Measurements from ENCODE around the gene ZNF148.
A peak's percentile ranks its signal among the peaks of the same experiment; 100 is the strongest.

Gene ZNF148

DNA sequence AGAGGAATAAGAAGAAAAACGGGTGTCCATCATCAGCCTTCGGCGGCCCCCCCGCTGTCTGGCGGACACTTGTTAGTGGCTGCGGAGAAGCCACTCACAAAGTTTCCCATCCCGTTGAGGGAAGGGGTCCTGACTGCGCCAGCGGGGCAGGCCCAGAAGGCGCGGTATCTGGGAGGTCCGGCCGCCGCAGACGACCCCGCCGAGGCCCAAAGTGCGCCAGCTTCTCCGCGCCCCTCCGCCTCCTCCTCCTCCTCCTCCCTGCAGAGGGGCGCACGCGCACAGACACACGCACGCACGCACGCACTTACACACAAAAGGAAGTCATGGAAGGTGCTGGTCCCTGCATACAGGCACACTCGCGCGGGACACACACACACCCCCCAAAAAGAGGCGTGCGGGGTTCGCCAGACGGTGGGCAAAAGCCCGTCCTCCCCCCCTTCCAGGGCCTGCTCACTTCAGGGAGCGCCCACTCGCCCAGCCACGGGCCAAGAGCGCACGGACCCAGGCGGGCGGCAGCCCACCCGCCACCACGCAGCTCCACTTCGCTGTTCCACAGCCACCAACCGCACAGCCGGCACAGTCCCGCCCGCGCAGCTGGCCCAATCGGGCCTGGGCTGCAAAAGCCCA is 18.0 kb downstream of the ZNF148 start:
- TF ChIP-seq ZFX (IDR thresholded peaks at IDR 0.05) = no peak
- TF ChIP-seq, protein P1, sequence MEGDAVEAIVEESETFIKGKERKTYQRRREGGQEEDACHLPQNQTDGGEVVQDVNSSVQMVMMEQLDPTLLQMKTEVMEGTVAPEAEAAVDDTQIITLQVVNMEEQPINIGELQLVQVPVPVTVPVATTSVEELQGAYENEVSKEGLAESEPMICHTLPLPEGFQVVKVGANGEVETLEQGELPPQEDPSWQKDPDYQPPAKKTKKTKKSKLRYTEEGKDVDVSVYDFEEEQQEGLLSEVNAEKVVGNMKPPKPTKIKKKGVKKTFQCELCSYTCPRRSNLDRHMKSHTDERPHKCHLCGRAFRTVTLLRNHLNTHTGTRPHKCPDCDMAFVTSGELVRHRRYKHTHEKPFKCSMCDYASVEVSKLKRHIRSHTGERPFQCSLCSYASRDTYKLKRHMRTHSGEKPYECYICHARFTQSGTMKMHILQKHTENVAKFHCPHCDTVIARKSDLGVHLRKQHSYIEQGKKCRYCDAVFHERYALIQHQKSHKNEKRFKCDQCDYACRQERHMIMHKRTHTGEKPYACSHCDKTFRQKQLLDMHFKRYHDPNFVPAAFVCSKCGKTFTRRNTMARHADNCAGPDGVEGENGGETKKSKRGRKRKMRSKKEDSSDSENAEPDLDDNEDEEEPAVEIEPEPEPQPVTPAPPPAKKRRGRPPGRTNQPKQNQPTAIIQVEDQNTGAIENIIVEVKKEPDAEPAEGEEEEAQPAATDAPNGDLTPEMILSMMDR (conservative IDR thresholded peaks at IDR 0.05) = no peak
- H3K27ac ChIP-seq = peak overlapping the region; percentile 67

DNA sequence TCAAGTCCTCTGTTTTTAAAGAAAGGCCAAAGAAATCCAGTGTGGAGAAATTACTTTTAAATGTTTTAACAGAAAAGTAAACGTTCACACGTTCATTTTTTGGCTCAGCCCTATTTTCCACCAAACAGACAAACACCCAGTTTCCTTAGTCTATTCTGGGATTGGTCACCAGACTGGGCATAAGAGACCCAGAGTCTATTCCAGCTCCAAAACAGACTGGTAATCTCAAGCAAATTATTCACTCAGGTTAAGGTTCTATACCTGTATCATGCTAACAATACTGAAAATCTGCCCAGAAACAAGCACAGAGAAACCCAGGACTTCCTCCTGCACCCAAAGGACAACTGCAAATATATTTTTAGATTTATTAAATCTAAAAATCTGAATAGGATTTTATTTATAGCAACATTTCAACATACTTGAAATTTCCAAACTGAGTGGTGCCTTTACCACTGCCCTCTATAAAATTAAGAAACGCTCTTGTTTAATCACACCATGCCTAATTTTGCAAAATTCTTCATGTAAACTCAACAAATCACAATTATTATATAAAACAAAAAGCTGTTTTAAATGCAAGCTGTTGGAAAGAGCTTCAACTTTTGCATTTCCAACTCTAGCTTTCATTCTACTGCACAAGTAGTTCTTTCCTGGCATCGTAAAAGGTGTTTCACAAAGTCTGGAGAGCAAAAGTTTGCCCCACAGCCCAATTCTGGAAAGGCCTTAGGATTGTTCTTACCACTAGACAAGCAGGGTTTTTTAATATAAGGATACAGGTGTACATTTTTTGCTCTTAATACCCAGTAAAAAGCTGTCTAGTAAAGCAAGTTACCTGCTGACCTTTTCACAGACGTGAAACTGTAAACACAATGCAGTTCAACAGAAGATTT is 18.7 kb downstream of the ZNF148 start:
- TF ChIP-seq, protein P1 (conservative IDR thresholded peaks at IDR 0.05) = no peak
- no peak for TF ChIP-seq ZFX (IDR thresholded peaks at IDR 0.05)
- peak overlapping the region; percentile 67 for H3K27ac ChIP-seq

DNA sequence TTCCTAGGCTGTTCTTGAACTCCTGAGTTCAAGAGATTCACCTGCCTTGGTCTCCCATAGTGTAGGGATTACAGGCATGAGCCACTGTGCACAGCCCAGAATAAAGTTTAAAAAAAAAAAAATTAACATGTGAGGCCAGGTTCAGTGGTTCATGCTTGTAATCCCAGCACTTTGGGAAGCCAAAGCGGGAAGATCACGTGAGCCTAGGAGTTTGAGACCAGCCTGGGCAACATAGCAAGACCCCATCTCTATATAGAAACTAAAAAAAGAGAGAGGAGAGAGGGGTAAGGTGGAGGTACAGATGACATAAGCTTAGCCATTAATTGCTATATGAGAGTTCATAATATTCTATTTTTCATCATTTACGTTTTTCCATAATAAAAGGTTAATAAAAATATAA is 21.5 kb downstream of the ZNF148 start:
- no peak overlapping the region for H3K27ac ChIP-seq
- TF ChIP-seq, protein P1 (conservative IDR thresholded peaks at IDR 0.05) = no peak
- TF ChIP-seq ZFX (IDR thresholded peaks at IDR 0.05) = no peak

DNA sequence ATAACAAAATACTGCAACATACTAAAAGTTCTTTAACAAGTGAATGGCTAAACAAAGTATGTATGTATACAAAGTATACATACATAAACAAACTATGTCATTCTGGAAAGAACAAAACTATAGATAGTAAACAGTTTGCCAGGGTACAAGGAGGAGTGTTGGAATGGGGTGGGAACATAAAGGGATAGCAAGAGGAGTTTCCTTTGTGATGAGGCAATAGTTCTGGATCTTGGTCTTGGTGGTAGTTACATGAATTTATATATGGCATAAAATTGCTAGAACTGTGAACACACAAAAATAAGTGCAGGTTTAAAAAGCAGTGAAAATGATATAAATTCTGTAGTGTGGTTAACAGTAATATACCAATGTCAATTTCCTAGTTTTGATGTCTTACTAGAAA is 22.0 kb downstream of the ZNF148 start:
- no peak overlapping the region for H3K27ac ChIP-seq
- TF ChIP-seq, protein P1 (conservative IDR thresholded peaks at IDR 0.05) = no peak
- no peak for TF ChIP-seq ZFX (IDR thresholded peaks at IDR 0.05)

DNA sequence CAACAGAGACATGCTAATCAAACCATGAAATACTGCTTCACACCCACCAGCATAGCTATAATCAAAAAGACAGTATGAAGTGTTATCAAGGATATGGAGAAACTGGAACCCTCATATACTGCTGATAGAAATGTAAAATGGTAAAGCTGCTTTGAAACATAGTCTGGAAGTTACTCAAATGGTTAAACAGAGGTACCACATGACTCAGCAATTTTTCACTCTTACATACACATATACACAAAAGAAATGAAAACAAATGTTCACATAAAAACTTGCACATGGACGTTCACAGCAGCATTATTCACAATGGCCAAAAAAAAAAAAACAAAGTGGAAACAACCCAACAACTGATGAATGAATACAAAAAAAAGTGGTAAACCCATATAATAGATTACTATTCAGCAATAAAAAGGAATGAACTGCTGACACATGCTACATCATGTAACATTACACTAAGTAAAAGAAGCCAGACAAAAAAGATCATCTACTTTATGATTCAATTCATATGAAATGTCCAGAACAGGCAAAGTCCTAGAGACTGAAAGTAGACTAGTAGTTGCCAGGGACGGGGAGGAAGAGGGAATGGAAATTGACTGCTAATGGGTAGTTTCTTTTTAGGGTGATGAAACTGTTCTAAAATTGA is 23.2 kb downstream of the ZNF148 start:
- TF ChIP-seq ZFX (IDR thresholded peaks at IDR 0.05) = no peak
- TF ChIP-seq, protein P1 (conservative IDR thresholded peaks at IDR 0.05) = no peak
- no peak overlapping the region for H3K27ac ChIP-seq

DNA sequence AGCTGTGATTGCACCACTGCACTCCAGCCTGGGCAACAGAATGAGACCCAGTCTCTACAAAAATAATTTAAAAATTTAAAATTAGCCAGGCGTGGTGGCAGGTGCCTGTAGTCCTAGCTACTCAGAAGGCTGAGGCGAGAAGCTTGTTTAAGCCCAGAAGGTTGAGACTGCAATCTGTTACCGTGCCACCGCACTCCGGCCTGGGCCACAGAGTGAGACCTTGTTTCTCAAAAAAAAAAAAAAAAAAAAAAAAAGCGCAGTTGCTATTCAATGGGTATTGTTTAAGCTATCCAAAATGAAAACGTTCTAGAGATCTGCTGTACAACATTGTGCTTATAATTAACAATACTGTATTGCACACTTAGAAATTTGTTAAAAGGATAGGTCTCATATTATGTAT is 24.0 kb downstream of the ZNF148 start:
- peak overlapping the region; percentile 1; the same call in 1 of the 2 replicates for H3K27ac ChIP-seq
- TF ChIP-seq, protein P1 (conservative IDR thresholded peaks at IDR 0.05) = no peak
- no peak for TF ChIP-seq ZFX (IDR thresholded peaks at IDR 0.05)

DNA sequence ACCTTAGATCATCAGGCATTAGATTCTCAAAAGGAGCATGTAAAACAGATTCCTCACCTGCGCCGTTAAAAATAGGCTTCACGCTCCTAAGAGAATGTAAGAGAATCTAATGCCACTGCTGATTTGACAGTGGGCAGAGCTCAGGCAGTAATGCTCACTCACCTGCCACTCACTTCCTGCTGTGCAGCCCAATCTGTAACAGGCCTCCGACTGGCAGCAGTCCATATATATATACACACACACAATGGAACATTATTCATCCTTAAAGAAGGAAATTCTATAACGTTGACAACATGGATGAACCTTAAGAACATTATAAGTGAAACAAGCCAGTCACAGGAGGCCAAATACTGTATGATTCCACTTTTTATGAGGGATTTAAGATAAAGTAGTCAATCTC is 24.5 kb downstream of the ZNF148 start:
- H3K27ac ChIP-seq = peak overlapping the region; percentile 1; the same call in 1 of the 2 replicates
- TF ChIP-seq ZFX (IDR thresholded peaks at IDR 0.05) = no peak
- TF ChIP-seq, protein P1 (conservative IDR thresholded peaks at IDR 0.05) = no peak

All from C4-2B (cell line).